GM12892 (cell line): ENCODE data around the gene CNIH1.

ENCODE experiments used
- POLR2A ChIP-seq: IDR thresholded peaks from 2 replicates; pipeline ENCODE4 v1.6.1; 2011; ENCODE audit warnings: low read depth, low read length, control low read depth
- POLR2AphosphoS5 ChIP-seq: IDR thresholded peaks from 2 replicates; pipeline ENCODE4 v1.6.1; 2011; ENCODE audit warnings: low read depth, low read length, control low read depth
- TAF1 ChIP-seq: IDR thresholded peaks from 2 replicates; pipeline ENCODE4 v1.6.1; 2011; ENCODE audit warnings: low read depth, mild to moderate bottlenecking, control low read depth, low read length, borderline replicate concordance

- TF ChIP-seq POLR2A = no peak
- no peak for TF ChIP-seq POLR2AphosphoS5
- no peak for TF ChIP-seq TAF1
Observed at GRCh38 chr14:54451121-54451601, 10.0 kb upstream of the CNIH1 start.
